HG02970 (cell line): ENCODE results near the gene OR7A5.
"Not testable (repeated sequence)": the region's sequence is repeated elsewhere in the genome, so short reads cannot be mapped to it uniquely, and the experiment has no call there.

ENCODE experiments used
- ATAC-seq: cut with Tn5 transposase; IDR thresholded peaks from one replicate; pipeline ENCODE4 v1.9.1; 2021; ENCODE audit warnings: mild to moderate bottlenecking, moderate library complexity, moderate number of reproducible peaks; ENCODE audit not compliant: unreplicated experiment, low FRiP score

OR7A5 gene

DNA sequence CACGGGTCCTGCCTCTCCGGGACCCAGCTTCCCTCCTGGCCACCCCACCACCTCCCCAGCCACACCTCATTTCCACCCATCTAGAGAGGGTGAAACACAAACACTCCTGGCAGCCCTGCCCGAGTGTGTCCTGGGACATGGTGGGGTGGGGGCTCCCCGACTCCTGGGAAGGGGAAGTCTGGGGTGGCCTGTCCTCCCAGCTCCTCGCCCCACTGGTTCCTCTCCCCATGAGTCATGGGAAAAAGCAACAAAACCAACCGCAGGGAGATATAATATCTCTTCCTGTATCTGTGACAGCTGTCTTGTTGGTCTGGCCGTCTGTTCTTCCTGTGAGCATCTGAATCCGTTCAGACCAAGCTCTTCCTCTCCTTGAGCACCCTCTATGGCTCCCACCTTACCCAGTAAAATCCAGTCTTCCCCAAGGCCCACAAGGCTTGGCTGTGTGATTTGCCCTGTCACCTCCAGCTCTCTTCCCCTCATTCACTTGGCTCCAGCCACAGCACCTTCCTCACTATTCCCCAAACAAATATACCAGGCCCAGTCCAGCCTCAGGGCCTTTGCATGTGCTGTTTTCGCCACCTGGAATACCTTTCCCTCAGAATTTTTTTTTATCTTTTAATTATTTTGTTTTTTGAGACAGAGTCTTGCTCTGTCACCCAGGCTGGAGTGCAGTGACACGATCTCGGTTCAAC is 49.7 kb downstream of the OR7A5 start:
- not testable (repeated sequence) for ATAC-seq

GRCh38 chr19:14784730-14785101 is 50.3 kb downstream of the OR7A5 start:
- not testable (repeated sequence) for ATAC-seq

GRCh38 chr19:14783410-14783998 is 51.5 kb downstream of the OR7A5 start:
- ATAC-seq, result not testable (repeated sequence)

GRCh38 chr19:14782626-14783409 is 52.2 kb downstream of the OR7A5 start:
- ATAC-seq, result no peak

DNA sequence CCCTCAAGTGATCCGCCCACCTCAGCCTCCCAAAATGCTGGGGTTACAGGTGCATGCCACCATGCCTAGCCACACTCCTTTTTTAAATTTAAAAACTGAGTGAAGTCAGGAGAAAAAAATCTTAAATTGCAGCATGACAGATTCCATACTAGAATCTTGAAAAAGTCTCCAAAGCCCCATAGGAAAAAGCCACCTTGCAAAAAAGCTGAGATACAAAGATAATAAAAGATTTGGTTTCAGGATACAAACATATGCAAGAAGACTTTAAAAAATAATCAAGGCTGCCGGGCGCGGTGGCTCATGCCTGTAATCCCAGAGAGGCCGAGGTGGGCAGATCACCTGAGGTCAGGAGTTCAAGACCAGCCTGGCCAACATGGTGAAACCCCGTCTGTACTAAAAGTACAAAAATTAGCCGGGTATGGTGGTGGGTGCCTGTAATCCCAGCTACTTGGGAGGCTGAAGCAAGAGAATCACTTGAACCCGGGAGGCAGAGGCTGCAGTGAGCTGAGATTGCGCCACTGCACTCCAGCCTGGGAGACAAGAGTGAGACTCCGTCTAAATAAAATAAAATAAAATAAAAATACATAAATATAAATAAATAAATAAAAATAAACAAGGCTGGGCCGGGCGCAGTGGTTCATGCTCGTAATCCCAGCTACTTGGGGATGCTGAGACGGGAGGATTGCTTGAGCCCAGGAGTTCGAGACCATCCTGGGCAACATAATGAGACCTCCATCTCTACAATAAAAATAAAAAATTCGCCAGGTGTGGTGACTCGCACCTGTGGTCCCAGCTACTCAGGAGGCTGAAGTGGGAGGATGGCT is 53.1 kb downstream of the OR7A5 start:
- ATAC-seq, result not testable (repeated sequence)

- ATAC-seq, result not testable (repeated sequence)
Measured at GRCh38 chr19:14780622-14781225, 54.3 kb downstream of the OR7A5 start.

DNA sequence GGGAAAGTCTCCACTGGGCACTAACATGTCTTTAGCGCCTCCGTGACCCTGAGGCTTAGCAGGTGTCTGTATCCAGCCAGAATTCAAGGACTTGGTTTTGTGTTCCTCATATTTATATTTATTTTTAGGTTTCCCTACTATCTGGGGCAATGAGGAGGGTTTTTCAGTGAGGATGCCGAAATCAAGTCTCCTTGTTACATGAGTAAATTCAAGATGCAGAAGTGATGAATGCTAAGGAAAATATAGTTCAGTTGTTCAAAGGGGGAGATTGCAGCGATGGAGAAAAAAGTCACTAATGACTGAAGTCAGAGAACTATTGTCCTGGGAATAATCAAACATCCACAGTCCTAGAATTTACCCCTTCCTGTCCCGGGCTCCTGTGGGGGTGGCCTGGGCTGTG is 55.8 kb downstream of the OR7A5 start:
- ATAC-seq, result no peak

GRCh38 chr19:14778110-14778845 is 56.7 kb downstream of the OR7A5 start, which contains the start of gene ADGRE2:
Gene ADGRE2 (minus strand): TSS chr19:14778560. CDS start chr19:14776756, 1,804 bp downstream.
- not testable (repeated sequence) for ATAC-seq

- ATAC-seq, result not testable (repeated sequence)
Measured at GRCh38 chr19:14777645-14778044, 57.3 kb downstream of the OR7A5 start.
